ENCODE results near the gene SMG9.
A peak's percentile ranks its signal among the peaks of the same experiment; 100 is the strongest.

The SMG9 gene

DNA sequence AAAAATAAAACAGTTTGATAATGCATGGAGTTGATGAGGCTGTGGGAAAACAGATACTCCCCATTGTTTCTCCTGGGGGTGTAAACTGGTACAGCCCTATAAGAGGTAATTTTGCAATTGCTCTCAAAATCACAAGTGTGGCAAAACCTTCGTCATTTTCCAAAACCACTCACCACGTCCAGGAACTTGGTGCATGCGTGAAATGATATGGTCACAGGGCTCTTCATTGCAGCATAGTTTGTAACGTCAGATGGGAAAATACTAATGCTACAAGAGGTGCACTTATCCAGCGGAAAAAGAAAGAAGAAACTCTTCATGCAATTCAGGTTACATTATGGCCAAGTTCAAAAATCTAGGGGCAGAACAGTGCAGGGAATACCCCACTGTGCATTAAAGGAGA lies 72.9 kb downstream of the SMG9 start:
- H3K4me3 ChIP-seq (ENCODE audit: low read length) = no peak overlapping the region
- no peaks in the 10 kb centered on the region for H3K36me3 ChIP-seq (replicated peaks; ENCODE audit: low read depth, low read length)
- H2AFZ ChIP-seq (ENCODE audit: low read depth, low read length) = no peak overlapping the region
- no peak overlapping the region for H3K9ac ChIP-seq (ENCODE audit: low read length)
- no peaks in the 10 kb centered on the region for H3K9me3 ChIP-seq (ENCODE audit: insufficient read depth, low read length)
- H3K4me2 ChIP-seq (ENCODE audit: low read length) = no peak overlapping the region
- no peak for TF ChIP-seq EZH2phosphoT487 (IDR thresholded peaks at IDR 0.05; ENCODE audit: low read depth)
- TF ChIP-seq, protein P1, sequence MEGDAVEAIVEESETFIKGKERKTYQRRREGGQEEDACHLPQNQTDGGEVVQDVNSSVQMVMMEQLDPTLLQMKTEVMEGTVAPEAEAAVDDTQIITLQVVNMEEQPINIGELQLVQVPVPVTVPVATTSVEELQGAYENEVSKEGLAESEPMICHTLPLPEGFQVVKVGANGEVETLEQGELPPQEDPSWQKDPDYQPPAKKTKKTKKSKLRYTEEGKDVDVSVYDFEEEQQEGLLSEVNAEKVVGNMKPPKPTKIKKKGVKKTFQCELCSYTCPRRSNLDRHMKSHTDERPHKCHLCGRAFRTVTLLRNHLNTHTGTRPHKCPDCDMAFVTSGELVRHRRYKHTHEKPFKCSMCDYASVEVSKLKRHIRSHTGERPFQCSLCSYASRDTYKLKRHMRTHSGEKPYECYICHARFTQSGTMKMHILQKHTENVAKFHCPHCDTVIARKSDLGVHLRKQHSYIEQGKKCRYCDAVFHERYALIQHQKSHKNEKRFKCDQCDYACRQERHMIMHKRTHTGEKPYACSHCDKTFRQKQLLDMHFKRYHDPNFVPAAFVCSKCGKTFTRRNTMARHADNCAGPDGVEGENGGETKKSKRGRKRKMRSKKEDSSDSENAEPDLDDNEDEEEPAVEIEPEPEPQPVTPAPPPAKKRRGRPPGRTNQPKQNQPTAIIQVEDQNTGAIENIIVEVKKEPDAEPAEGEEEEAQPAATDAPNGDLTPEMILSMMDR (IDR thresholded peaks at IDR 0.05; ENCODE audit: low read depth, low read length) = no peak
- peaks cover 14% of the 10 kb centered on the region for H3K4me1 ChIP-seq (ENCODE audit: low read length)
- H3K27ac ChIP-seq (ENCODE audit: low read length) = no peak overlapping the region
- H4K20me1 ChIP-seq (ENCODE audit: insufficient read depth, low read length) = no peaks in the 10 kb centered on the region
- H3K79me2 ChIP-seq (ENCODE audit: low read length) = no peaks in the 10 kb centered on the region
- no peaks in the 10 kb centered on the region for H3K27me3 ChIP-seq (ENCODE audit: low read depth, low read length)

- Histone ChIP-seq H3K27me3 (ENCODE audit: low read depth, low read length) (no peaks in the 10 kb centered on the region), H3K4me2 (ENCODE audit: low read length) (peak overlapping the region; percentile 4; the same call in 1 of the 2 replicates), H3K9ac (ENCODE audit: low read length) (peak overlapping the region; percentile 51; the same call in 1 of the 2 replicates), H3K4me1 (ENCODE audit: low read length) (peaks cover 27% of the 10 kb centered on the region), H4K20me1 (ENCODE audit: insufficient read depth, low read length) (no peaks in the 10 kb centered on the region), H3K79me2 (ENCODE audit: low read length) (no peaks in the 10 kb centered on the region), H3K4me3 (ENCODE audit: low read length) (no peak overlapping the region), H3K27ac (ENCODE audit: low read length) (peak overlapping the region; percentile 72), H3K9me3 (ENCODE audit: insufficient read depth, low read length) (no peaks in the 10 kb centered on the region), H3K36me3 (replicated peaks; ENCODE audit: low read depth, low read length) (no peaks in the 10 kb centered on the region), H2AFZ (ENCODE audit: low read depth, low read length) (0 out of 2 replicates have a peak overlapping the region, but pooled peaks have one; percentile 52)
- TF ChIP-seq, protein P1 (IDR thresholded peaks at IDR 0.05; ENCODE audit: low read depth, low read length) = no peak
- TF ChIP-seq EZH2phosphoT487 (IDR thresholded peaks at IDR 0.05; ENCODE audit: low read depth) = no peak
These were observed 76.1 kb downstream of the SMG9 start for GRCh38 chr19:43678512-43679261.

All from OCI-LY3 (cell line).